ENCODE results near the gene ANKUB1. TPM values are rescaled to one million over a fixed set of nuclear protein-coding genes. Genes with fewer than 3 reads are reported as not detected.

Gene ANKUB1
- total and polyA plus RNA-seq, 12 donors, result not detected

DNA sequence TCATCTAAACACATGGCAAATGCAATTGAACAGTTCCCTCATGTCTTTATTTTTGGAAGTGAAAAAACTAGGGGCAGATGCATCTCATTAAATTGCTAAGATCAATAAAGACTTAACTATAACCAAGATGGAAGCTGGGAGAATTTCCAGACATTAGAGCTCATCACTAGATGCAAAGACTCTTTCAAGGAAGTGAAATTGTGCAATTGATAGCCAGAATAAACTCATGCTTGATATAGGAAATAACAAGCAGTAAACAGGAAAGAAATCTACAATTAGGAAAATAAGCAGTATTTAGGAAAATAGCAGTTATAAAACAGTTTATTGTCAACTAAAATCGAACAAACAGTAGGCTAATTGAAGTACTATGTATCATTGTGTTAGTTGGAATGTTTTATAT is 8.8 kb upstream of the ANKUB1 start:
- Histone ChIP-seq H3K36me3 (replicated peaks in 1 of 2) (no peaks in the 10 kb centered on the region), H3K27ac (no peak overlapping the region), H3K9me3 (replicated peaks in 1 of 3) (no peaks in the 10 kb centered on the region), H3K4me1 (replicated peaks in 1 of 2) (no peaks in the 10 kb centered on the region), H3K4me3 (no peak overlapping the region), H3K27me3 (no peaks in the 10 kb centered on the region)
- 55 to 66% (median 61%) methylated on average over 1 of the region's 1 CpG for WGBS, 4 donors
- no peak for DNase-seq
- intact Hi-C loops (cut with DNase I), result no loop called here
- TF ChIP-seq, protein P1, sequence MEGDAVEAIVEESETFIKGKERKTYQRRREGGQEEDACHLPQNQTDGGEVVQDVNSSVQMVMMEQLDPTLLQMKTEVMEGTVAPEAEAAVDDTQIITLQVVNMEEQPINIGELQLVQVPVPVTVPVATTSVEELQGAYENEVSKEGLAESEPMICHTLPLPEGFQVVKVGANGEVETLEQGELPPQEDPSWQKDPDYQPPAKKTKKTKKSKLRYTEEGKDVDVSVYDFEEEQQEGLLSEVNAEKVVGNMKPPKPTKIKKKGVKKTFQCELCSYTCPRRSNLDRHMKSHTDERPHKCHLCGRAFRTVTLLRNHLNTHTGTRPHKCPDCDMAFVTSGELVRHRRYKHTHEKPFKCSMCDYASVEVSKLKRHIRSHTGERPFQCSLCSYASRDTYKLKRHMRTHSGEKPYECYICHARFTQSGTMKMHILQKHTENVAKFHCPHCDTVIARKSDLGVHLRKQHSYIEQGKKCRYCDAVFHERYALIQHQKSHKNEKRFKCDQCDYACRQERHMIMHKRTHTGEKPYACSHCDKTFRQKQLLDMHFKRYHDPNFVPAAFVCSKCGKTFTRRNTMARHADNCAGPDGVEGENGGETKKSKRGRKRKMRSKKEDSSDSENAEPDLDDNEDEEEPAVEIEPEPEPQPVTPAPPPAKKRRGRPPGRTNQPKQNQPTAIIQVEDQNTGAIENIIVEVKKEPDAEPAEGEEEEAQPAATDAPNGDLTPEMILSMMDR (IDR thresholded peaks at IDR 0.05), result no peak
- no peak for TF ChIP-seq POLR2A (IDR thresholded peaks at IDR 0.05)

DNA sequence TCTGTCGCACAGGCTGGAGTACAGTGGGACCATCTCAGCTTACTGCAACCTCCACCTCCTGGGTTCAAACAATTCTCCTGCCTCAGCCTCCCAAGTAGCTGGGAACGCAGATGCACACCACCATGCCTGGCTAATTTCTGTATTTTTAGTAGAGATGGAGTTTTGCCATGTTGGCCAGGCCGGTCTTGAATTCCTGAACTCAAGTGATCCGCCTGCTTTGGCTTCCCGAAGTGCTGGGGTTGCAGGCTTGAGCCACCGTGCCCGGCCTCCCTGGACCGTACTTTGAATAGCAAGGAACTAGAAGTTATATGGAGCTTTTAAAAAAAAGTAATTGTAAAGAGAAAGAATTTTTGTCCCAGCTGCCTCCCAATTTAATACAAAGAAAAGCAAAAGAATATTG is 8.3 kb upstream of the ANKUB1 start:
- no peak for TF ChIP-seq POLR2A (IDR thresholded peaks at IDR 0.05)
- TF ChIP-seq, protein P1 (IDR thresholded peaks at IDR 0.05), result no peak
- Histone ChIP-seq H3K27ac (no peak overlapping the region), H3K27me3 (no peaks in the 10 kb centered on the region), H3K36me3 (replicated peaks in 1 of 2) (no peaks in the 10 kb centered on the region), H3K4me3 (no peak overlapping the region), H3K4me1 (replicated peaks in 1 of 2) (no peaks in the 10 kb centered on the region), H3K9me3 (replicated peaks in 1 of 3) (no peaks in the 10 kb centered on the region)
- DNase-seq, result no peak
- WGBS, 4 donors, result 86 to 94% (median 89%) methylated on average over 8 of the region's 8 CpGs
- intact Hi-C loops (cut with DNase I), result no loop called here

DNA sequence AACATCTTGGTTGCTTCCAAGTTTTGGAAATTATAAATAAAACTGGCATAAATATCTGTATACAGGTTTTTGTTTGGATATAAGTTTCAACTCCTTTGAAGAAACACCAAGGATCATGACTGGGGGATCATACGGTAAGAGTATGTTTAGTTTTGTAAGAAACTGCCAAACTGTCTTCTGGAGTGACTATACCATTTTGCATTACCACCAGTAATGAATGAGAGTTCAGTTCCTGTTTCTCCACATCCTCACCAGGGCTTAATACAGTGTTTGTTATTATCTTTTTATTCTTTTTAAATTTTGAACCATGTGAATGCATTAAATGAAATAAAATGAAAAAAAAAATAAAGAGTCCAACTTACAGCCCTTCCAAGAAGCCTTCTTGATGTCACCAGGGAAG is 3.7 kb upstream of the ANKUB1 start:
- Histone ChIP-seq H3K27ac (no peak overlapping the region), H3K4me1 (replicated peaks in 1 of 2) (no peaks in the 10 kb centered on the region), H3K4me3 (no peak overlapping the region), H3K9me3 (replicated peaks in 1 of 3) (no peaks in the 10 kb centered on the region), H3K27me3 (no peaks in the 10 kb centered on the region), H3K36me3 (replicated peaks in 1 of 2) (no peaks in the 10 kb centered on the region)
- DNase-seq, result no peak
- 70 to 88% (median 84%) methylated on average over 1 of the region's 1 CpG for WGBS, 4 donors
- intact Hi-C loops (cut with DNase I), result no loop called here
- no peak for TF ChIP-seq POLR2A (IDR thresholded peaks at IDR 0.05)
- TF ChIP-seq, protein P1 (IDR thresholded peaks at IDR 0.05), result no peak

DNA sequence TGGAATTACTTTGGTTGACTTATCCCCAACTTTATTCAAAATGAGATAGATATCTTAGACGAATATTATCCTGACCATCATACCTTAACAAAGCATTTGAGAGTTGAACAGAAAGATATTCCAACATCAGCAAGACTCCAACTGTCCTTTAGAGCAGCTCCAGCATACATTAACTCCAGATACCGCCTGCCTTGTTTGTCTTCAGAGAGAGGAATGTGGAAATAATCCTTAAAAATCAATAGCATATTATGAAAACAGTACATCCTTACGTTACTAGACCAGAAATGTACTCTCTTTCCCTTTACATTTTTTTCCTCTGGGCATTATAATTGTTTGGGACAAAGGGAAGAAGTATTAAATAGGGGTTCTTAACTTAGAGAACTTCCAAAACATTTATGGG is 1.7 kb downstream of the ANKUB1 start:
- WGBS, 4 donors, result 61 to 71% (median 64%) methylated on average over 3 of the region's 3 CpGs
- Histone ChIP-seq H3K27me3 (peaks cover 8% of the 10 kb centered on the region), H3K9me3 (replicated peaks in 1 of 3) (no peaks in the 10 kb centered on the region), H3K4me1 (replicated peaks in 1 of 2) (no peaks in the 10 kb centered on the region), H3K27ac (no peak overlapping the region), H3K36me3 (replicated peaks in 1 of 2) (no peaks in the 10 kb centered on the region), H3K4me3 (no peak overlapping the region)
- no peak for DNase-seq
- no peak for TF ChIP-seq POLR2A (IDR thresholded peaks at IDR 0.05)
- TF ChIP-seq, protein P1 (IDR thresholded peaks at IDR 0.05), result no peak
- intact Hi-C loops (cut with DNase I), result no loop called here
